ENCODE measurements around the gene ACOT7. TPM values are rescaled to one million over a fixed set of nuclear protein-coding genes. Genes with fewer than 3 reads are reported as not detected.
"Not testable (repeated sequence)": the region's sequence is repeated elsewhere in the genome, so short reads cannot be mapped to it uniquely, and the experiment has no call there.

Gene ACOT7
- total RNA-seq, 4 donors from 2014 or later = 23.5 to 50.7 (median 39.0) TPM

- no peaks in the 10 kb centered on the region for H3K9me3 ChIP-seq
- WGBS, 2 donors = 89 to 92% methylated on average over 7 of the region's 7 CpGs
- DNase-seq = no peak
Measured at GRCh38 chr1:6309564-6309963, 84.0 kb downstream of the ACOT7 start.

GRCh38 chr1:6308449-6308848, 85.1 kb downstream of the ACOT7 start:
- intact Hi-C loops (cut with DNase I) = no loop called here
- Histone ChIP-seq H3K4me3 (no peak overlapping the region), H3K36me3 (peaks cover 0 to 28% (median 0%) of the 10 kb centered on the region in 3 donors), H3K4me1 (no peaks in the 10 kb centered on the region), H3K27me3 (no peaks in the 10 kb centered on the region), H3K9me3 (no peaks in the 10 kb centered on the region), H3K27ac (no peak overlapping the region)
- 90 to 92% methylated on average over 13 of the region's 13 CpGs for WGBS, 2 donors
- no peak for DNase-seq
- TF ChIP-seq, protein P1, sequence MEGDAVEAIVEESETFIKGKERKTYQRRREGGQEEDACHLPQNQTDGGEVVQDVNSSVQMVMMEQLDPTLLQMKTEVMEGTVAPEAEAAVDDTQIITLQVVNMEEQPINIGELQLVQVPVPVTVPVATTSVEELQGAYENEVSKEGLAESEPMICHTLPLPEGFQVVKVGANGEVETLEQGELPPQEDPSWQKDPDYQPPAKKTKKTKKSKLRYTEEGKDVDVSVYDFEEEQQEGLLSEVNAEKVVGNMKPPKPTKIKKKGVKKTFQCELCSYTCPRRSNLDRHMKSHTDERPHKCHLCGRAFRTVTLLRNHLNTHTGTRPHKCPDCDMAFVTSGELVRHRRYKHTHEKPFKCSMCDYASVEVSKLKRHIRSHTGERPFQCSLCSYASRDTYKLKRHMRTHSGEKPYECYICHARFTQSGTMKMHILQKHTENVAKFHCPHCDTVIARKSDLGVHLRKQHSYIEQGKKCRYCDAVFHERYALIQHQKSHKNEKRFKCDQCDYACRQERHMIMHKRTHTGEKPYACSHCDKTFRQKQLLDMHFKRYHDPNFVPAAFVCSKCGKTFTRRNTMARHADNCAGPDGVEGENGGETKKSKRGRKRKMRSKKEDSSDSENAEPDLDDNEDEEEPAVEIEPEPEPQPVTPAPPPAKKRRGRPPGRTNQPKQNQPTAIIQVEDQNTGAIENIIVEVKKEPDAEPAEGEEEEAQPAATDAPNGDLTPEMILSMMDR (IDR thresholded peaks at IDR 0.05) = no peak
- no peak for TF ChIP-seq POLR2A (IDR thresholded peaks at IDR 0.05)

More at GRCh38 chr1:6309564-6309963, 84.0 kb downstream of the ACOT7 start:
- H3K4me3 ChIP-seq = no peak overlapping the region
- TF ChIP-seq, protein P1 (IDR thresholded peaks at IDR 0.05) = no peak
- no peak for TF ChIP-seq POLR2A (IDR thresholded peaks at IDR 0.05)
- intact Hi-C loops (cut with DNase I) = no loop called here
- peaks cover 0 to 34% (median 0%) of the 10 kb centered on the region in 3 donors for H3K36me3 ChIP-seq
- no peaks in the 10 kb centered on the region for H3K4me1 ChIP-seq
- H3K27me3 ChIP-seq = no peaks in the 10 kb centered on the region
- no peak overlapping the region for H3K27ac ChIP-seq

DNA sequence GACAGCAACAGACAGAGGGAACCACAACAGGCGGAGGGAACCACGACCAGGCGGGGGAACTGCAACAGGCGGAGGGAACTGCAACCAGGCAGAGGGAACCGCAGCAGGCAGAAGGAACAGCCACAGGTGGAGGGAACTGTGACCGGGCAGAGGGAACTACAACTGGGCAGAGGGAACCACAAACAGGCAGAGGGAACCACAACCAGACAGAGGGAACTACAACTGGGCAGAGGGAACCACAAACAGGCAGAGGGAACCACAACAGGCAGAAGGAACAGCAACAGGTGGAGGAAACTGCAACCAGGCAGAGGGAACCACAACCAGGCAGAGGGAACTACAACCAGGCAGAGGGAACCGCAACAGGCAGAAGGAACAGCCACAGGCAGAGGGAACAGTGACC, 85.9 kb downstream of the ACOT7 start:
- H3K27ac ChIP-seq; H3K9me3 ChIP-seq; H3K4me3 ChIP-seq; DNase-seq; intact Hi-C loops (cut with DNase I); H3K4me1 ChIP-seq; H3K27me3 ChIP-seq: not testable (repeated sequence)
- H3K36me3 ChIP-seq = peaks cover 0 to 28% (median 0%) of the 10 kb centered on the region in 3 donors
- 86 to 91% methylated on average over 7 of the region's 7 CpGs for WGBS, 2 donors

GRCh38 chr1:6307099-6307498, 86.5 kb downstream of the ACOT7 start:
- no peaks in the 10 kb centered on the region for H3K9me3 ChIP-seq
- TF ChIP-seq, protein P1 (IDR thresholded peaks at IDR 0.05) = no peak
- no peak for TF ChIP-seq POLR2A (IDR thresholded peaks at IDR 0.05)
- no peak overlapping the region for H3K4me3 ChIP-seq
- no peak overlapping the region for H3K27ac ChIP-seq
- 92 to 100% methylated on average over 3 to 11 of the region's 15 CpGs for WGBS, 2 donors
- peaks cover 0 to 28% (median 0%) of the 10 kb centered on the region in 3 donors for H3K36me3 ChIP-seq
- peaks cover 0 to 2% (median 0%) of the 10 kb centered on the region in 3 donors for H3K4me1 ChIP-seq
- intact Hi-C loops (cut with DNase I) = no loop called here
- no peak for DNase-seq
- H3K27me3 ChIP-seq = no peaks in the 10 kb centered on the region

- Histone ChIP-seq H3K36me3 (peaks cover 0 to 12% (median 0%) of the 10 kb centered on the region in 3 donors), H3K4me3 (no peak overlapping the region), H3K27me3 (no peaks in the 10 kb centered on the region), H3K27ac (no peak overlapping the region), H3K4me1 (peaks cover 0 to 26% (median 11%) of the 10 kb centered on the region in 3 donors), H3K9me3 (no peaks in the 10 kb centered on the region)
- no peak for TF ChIP-seq POLR2A (IDR thresholded peaks at IDR 0.05)
- TF ChIP-seq, protein P1 (IDR thresholded peaks at IDR 0.05) = no peak
- intact Hi-C loops (cut with DNase I) = no loop called here
- no peak for DNase-seq
- 87 to 94% methylated on average over 10 to 14 of the region's 15 CpGs for WGBS, 2 donors
Measured at GRCh38 chr1:6303397-6304012, 90.1 kb downstream of the ACOT7 start.

Measured in esophagus squamous epithelium (tissue), 5 donors.